GM12878 (cell line): ENCODE measurements around the gene FUZ. TPM values are rescaled to one million over a fixed set of nuclear protein-coding genes. Genes with fewer than 3 reads are reported as not detected.

Experiments used
- ATAC-seq: fragments of 200-7000 bp; cut with Tn5 transposase; 3 replicates; pipeline ENCODE4 v1.9.1; 2020; ENCODE audit warnings: mild to moderate bottlenecking, moderate library complexity
- BruUV-seq: library from RNA; stranded (reverse); fragments of 400-500 nt; replicated peaks from 2 replicates; lab custom pipeline; 2021; lab: Mats Ljungman, UMichigan
- CTCF ChIA-PET: fragments of 300-600 bp; sonication (Branson Sonifier 250); formaldehyde crosslinking; extraction: SDS; loops from one replicate; lab custom pipeline; 2021; ENCODE audit warnings: inconsistent platforms; lab: Yijun Ruan, JAX
- POLR2A ChIA-PET: fragments of 350-600 bp; formaldehyde crosslinking; extraction: SDS; loops from one replicate; lab custom pipeline; 2021; ENCODE audit warnings: inconsistent platforms; lab: Charles Lee
- RAD21 ChIA-PET: fragments of 300-600 bp; sonication (Branson Sonifier 250); formaldehyde crosslinking; loops from one replicate; lab custom pipeline; 2023; ENCODE audit warnings: antibody characterized with exemption; ENCODE audit not compliant: unreplicated experiment; lab: Charles Lee
- SMC1A ChIA-PET: fragments of 300-600 bp; sonication (Branson Sonifier 250); formaldehyde crosslinking; loops from one replicate; lab custom pipeline; 2023; ENCODE audit not compliant: unreplicated experiment, uncharacterized antibody; lab: Charles Lee
- DNase-seq: peaks from one replicate; pipeline ENCODE4 v3.0.0-alpha.2; 2011; ENCODE audit warnings: low read depth, low spot score
- FAIRE-seq: peaks from 3 replicates; lab custom pipeline; 2011; peaks lifted over from hg19 to GRCh38; lab: Jason Lieb, UNC
- H2AFZ ChIP-seq: 2 replicates; pipeline ENCODE4 v1.6.0; 2011; ENCODE audit warnings: low read depth, low read length, control low read depth; ENCODE audit not compliant: control insufficient read depth
- H3K27ac ChIP-seq: 2 replicates; pipeline ENCODE4 v1.5.1; 2011; ENCODE audit warnings: control low read depth; ENCODE audit not compliant: control insufficient read depth, insufficient read depth
- H3K27me3 ChIP-seq, 2 experiments: replicated peaks in 1 of 2; 2 replicates each; pipeline versions ENCODE4 v1.6.0 to v1.6.1; 2011; ENCODE audit warnings: low read length in 1 of 2; ENCODE audit not compliant: control insufficient read depth in 2 of 2, insufficient read depth in 2 of 2
- H3K36me3 ChIP-seq, 2 experiments: 2 replicates each; pipeline ENCODE4 v1.5.1; 2011; ENCODE audit warnings: low read length in 1 of 2; ENCODE audit not compliant: control insufficient read depth in 2 of 2, insufficient read depth in 2 of 2
- H3K4me1 ChIP-seq: 2 replicates; pipeline ENCODE4 v1.6.1; 2011; ENCODE audit warnings: mild to moderate bottlenecking, low read length, moderate library complexity, mixed read lengths; ENCODE audit not compliant: control insufficient read depth, insufficient read depth
- H3K4me2 ChIP-seq: 2 replicates; pipeline ENCODE4 v1.6.0; 2011; ENCODE audit warnings: control low read depth; ENCODE audit not compliant: control insufficient read depth, insufficient read depth
- H3K4me3 ChIP-seq: fragments of 200-600 bp; sonication (generic); 2 replicates; pipeline ENCODE4 v1.5.1; 2016
- H3K79me2 ChIP-seq: 2 replicates; pipeline ENCODE4 v1.6.0; 2011; ENCODE audit warnings: low read length; ENCODE audit not compliant: control insufficient read depth, insufficient read depth
- H3K9ac ChIP-seq: 2 replicates; pipeline ENCODE4 v1.8.0; 2011; ENCODE audit warnings: low read length, control low read depth, mixed read lengths; ENCODE audit not compliant: control insufficient read depth, insufficient read depth
- H3K9me3 ChIP-seq: replicated peaks from 3 replicates; pipeline ENCODE4 v1.5.1; 2011; ENCODE audit warnings: mild to moderate bottlenecking, low read length; ENCODE audit not compliant: control insufficient read depth, insufficient read depth
- H4K20me1 ChIP-seq: 2 replicates; pipeline ENCODE4 v1.6.0; 2011; ENCODE audit not compliant: control insufficient read depth, insufficient read depth
- ATF2 ChIP-seq: IDR thresholded peaks from 2 replicates; pipeline ENCODE4 v1.6.1; 2012; ENCODE audit warnings: low read length, inconsistent platforms
- NR2C2 ChIP-seq: IDR thresholded peaks from 2 replicates; pipeline ENCODE4 v1.6.1; 2011; ENCODE audit warnings: borderline replicate concordance, low read depth; ENCODE audit not compliant: control insufficient read depth, insufficient read length
- POLR2A ChIP-seq: IDR thresholded peaks from 2 replicates; pipeline ENCODE4 v1.6.1; 2011; ENCODE audit warnings: low read depth, mild to moderate bottlenecking, low read length
- WGBS: methylation state at CpG from one replicate; pipeline ENCODE4 v1.1.6; 2016; ENCODE audit warnings: low lambda C conversion rate; ENCODE audit not compliant: insufficient replicate concordance, insufficient coverage; ENCODE audit errors: missing lambda C conversion rate; 5-methylcytosine and 5-hydroxymethylcytosine counted together
- in situ Hi-C: fragments of 300-500 bp; cut with MboI; formaldehyde crosslinking; loops from 9 replicates; pipeline ENCODE4 v1.14.3; 2018; ENCODE audit warnings: mixed read lengths
- intact Hi-C: fragments of 100-400 bp; cut with micrococcal nuclease; formaldehyde crosslinking; loops from one replicate; pipeline ENCODE4 v1.14.2; 2022; ENCODE audit not compliant: unreplicated experiment
- polyA plus RNA-seq, 11 experiments: library from polyadenylated mRNA; depleted of rRNA in 4 of 11; unstranded in 6 of 11; stranded (reverse) in 5 of 11; fragments of >200 nt; fragmentation: Nextera tagmentation in 4 of 11; fragmentation: Illumina TruSeq in 1 of 11; extraction: Ambion mirVana in 4 of 11; extraction: Trizol in 1 of 11; gene quantifications; 1 replicate in 1 of 11; 2 replicates in 10 of 11; pipeline versions ENCODE4 v1.2.1 to v1.2.3, GENCODE V29; 2011 to 2016; ENCODE audit warnings: inconsistent platforms in 2 of 11, missing spikeins in 2 of 11, low read depth in 1 of 11
- total RNA-seq, 4 experiments: library from RNA; depleted of rRNA in 3 of 4; stranded (reverse); fragments of >200 nt in 3 of 4; fragmentation: Illumina TruSeq in 1 of 4; extraction: Trizol in 1 of 4; gene quantifications; 2 replicates each; pipeline versions ENCODE4 v1.2.1 to v1.2.3, GENCODE V29; 2013 to 2021

FUZ gene
- total and polyA plus RNA-seq, 10 of the 15 experiments (the other 5 are each of a cell fraction or from before 2014, with no cell fraction given) = 0.18 to 11.5 (median 8.8) TPM

- ChIA-PET CTCF (no interaction called here), RAD21 (no interaction called here), POLR2A (no interaction called here), SMC1A (no interaction called here)
- Histone ChIP-seq H4K20me1 (no peaks in the 10 kb centered on the region), H3K27me3 (no peaks in the 10 kb centered on the region), H2AFZ (no peak overlapping the region), H3K4me3 (no peak overlapping the region), H3K4me2 (no peak overlapping the region), H3K9me3 (no peaks in the 10 kb centered on the region), H3K9ac (no peak overlapping the region), H3K27ac (no peak overlapping the region), H3K36me3 (peaks cover 0 to 14% of the 10 kb centered on the region in 2 experiments; a peak in 3 of 4 replicates), H3K79me2 (peaks cover 6% of the 10 kb centered on the region), H3K4me1 (peaks cover 8% of the 10 kb centered on the region)
- WGBS = 79% methylated on average over 21 of the region's 21 CpGs
- no peak for FAIRE-seq
- TSS peak; percentile 43 for BruUV-seq
- TF ChIP-seq NR2C2 (no peak), POLR2A (peak; percentile 42; the same call in 1 of the 2 replicates)
- no peak for DNase-seq
- in situ Hi-C loops = no loop called here
- intact Hi-C loops = no loop called here
- ATAC-seq = no peak
Measured at GRCh38 chr19:49855676-49856573, 42.8 kb upstream of the FUZ start.

- Histone ChIP-seq H3K36me3 (peaks cover 0 to 14% of the 10 kb centered on the region in 2 experiments; a peak in 2 of 4 replicates), H3K79me2 (peaks cover 6% of the 10 kb centered on the region), H3K9ac (no peak overlapping the region), H2AFZ (no peak overlapping the region), H3K9me3 (no peaks in the 10 kb centered on the region), H3K27ac (no peak overlapping the region)
- ChIA-PET CTCF (no interaction called here), RAD21 (no interaction called here)
- WGBS = 88% methylated on average over 12 of the region's 12 CpGs
- in situ Hi-C loops = no loop called here
- FAIRE-seq = no peak
- ATAC-seq = no peak
- no TSS peak for BruUV-seq
- peak; percentile 22; the same call in 1 of the 2 replicates for TF ChIP-seq POLR2A
- TF ChIP-seq ATF2 = no peak
- TF ChIP-seq, all 136 proteins: peak for 1
- SMC1A ChIA-PET = no interaction called here
- no peak for DNase-seq
- no peak overlapping the region for H3K4me2 ChIP-seq
- intact Hi-C loops = no loop called here
- peaks cover 8% of the 10 kb centered on the region for H3K4me1 ChIP-seq
- no peak overlapping the region for H3K4me3 ChIP-seq
- POLR2A ChIA-PET = no interaction called here
- no peaks in the 10 kb centered on the region for H4K20me1 ChIP-seq
- no peaks in the 10 kb centered on the region for H3K27me3 ChIP-seq
Measured at GRCh38 chr19:49855277-49855675, 42.2 kb upstream of the FUZ start.
